ENCODE measurements around the gene IQGAP3.
"Not testable (repeated sequence)": the region's sequence is repeated elsewhere in the genome, so short reads cannot be mapped to it uniquely, and the experiment has no call there.

IQGAP3 gene, protein sequence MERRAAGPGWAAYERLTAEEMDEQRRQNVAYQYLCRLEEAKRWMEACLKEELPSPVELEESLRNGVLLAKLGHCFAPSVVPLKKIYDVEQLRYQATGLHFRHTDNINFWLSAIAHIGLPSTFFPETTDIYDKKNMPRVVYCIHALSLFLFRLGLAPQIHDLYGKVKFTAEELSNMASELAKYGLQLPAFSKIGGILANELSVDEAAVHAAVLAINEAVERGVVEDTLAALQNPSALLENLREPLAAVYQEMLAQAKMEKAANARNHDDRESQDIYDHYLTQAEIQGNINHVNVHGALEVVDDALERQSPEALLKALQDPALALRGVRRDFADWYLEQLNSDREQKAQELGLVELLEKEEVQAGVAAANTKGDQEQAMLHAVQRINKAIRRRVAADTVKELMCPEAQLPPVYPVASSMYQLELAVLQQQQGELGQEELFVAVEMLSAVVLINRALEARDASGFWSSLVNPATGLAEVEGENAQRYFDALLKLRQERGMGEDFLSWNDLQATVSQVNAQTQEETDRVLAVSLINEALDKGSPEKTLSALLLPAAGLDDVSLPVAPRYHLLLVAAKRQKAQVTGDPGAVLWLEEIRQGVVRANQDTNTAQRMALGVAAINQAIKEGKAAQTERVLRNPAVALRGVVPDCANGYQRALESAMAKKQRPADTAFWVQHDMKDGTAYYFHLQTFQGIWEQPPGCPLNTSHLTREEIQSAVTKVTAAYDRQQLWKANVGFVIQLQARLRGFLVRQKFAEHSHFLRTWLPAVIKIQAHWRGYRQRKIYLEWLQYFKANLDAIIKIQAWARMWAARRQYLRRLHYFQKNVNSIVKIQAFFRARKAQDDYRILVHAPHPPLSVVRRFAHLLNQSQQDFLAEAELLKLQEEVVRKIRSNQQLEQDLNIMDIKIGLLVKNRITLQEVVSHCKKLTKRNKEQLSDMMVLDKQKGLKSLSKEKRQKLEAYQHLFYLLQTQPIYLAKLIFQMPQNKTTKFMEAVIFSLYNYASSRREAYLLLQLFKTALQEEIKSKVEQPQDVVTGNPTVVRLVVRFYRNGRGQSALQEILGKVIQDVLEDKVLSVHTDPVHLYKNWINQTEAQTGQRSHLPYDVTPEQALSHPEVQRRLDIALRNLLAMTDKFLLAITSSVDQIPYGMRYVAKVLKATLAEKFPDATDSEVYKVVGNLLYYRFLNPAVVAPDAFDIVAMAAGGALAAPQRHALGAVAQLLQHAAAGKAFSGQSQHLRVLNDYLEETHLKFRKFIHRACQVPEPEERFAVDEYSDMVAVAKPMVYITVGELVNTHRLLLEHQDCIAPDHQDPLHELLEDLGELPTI (N-terminal part only)

DNA sequence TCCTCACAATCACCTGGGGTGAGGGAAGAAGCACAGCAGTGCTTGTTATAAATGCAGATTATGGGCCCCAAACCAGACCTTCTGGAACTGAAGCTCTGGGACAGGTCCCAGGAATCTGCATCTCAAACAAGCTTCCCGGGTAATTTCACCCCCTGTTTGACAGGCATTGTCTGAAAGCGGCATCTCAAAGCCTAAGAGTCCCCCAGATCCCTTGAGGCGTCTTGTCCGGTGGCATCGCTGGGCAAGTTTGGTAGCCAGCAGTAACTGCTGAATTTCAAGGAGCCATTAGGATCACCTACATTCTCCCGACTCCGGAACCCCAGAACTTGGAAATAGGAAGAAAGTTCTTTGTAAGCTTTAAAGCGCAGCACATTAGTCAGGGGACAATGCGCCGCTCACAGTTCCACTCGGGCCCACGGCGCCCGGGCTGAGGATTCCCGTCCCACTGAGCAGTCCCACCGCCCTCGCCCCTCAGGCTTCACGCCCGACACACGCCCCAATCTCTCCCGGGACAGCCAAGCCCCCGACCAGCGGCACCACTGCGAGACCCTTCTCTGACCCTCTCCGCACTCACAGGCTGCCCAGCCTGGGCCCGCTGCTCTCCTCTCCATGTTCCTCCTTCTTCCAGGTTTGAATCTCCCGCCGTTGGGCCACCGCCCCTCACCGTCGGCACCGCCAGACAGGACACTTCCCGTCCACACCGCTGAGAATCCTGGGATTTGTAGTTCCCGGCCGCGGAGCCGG is at the start of gene IQGAP3:
Gene IQGAP3 (minus strand): TSS at position 647 of the 744 bp plus-strand sequence. CDS start 36 bp downstream, at position 611.
- peak; percentile 71 for DNase-seq (ENCODE audit: low read depth)

DNA sequence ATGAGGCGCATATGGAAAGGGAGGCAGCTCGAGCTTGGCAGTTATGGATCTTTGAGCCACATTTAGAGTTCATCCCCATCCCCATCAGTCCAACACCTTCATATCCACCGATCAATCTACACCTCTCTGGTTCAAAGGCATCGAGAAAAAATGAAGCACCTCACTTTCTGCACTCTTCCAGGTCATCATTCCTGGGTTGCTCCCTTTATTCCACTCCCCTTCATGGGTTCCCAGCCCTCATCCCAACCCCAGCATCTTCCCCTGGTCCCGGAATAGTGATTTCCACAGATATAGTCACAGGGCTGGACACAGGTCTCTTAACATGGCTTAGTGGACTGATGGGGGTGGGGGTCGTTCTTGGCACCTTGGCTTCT is 47.2 kb upstream of the IQGAP3 start:
- DNase-seq (ENCODE audit: low read depth): no peak

- no peak for DNase-seq (ENCODE audit: low read depth)
Measured at GRCh38 chr1:156618853-156619581, 46.7 kb upstream of the IQGAP3 start, which contains the start of gene HAPLN2. Gene HAPLN2, plus strand, starts transcription at chr1:156619415. Its CDS starts 4,076 bp downstream, at chr1:156623491.

GRCh38 chr1:156616463-156616862 is 44.1 kb upstream of the IQGAP3 start:
- DNase-seq (ENCODE audit: low read depth): no peak

DNA sequence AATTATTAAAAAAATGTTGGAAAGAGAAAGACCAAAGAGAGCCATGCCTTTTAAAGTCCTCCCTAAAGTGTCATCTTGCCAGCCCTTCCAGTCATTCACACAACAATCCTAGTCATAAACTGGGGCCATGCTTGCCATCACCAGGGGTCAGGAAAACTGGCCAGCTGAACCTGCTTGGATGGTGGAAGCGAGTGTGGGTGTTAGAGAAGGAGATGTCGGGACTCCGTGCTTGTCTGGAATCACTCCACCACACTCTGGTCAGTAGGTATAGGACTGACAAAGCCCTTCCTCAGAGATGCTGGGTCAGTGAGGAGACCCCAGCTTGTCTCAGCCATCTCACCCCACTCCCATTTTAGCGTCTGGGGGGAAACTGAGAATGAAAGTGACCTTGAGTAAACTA is 43.6 kb upstream of the IQGAP3 start:
- DNase-seq (ENCODE audit: low read depth): no peak

DNA sequence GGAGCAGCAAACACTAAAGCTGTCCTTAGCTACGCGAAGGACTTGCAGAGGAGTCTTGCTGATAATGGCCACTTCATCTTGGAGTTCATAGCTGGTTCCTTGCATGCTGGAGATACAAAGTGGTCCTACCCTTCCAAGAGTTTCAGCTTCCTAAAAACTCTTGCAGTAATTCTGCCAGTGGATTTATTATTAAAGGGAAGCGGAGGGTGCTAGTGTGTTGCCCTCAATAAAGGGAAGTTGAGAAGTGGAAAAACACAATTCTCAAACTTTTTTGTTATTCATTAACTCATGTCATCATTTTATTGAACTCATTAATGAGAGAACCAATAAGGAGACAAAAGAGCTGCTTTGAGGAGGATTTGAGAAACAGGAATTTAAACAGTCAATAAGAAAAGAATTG is 40.3 kb upstream of the IQGAP3 start:
- no peak for DNase-seq (ENCODE audit: low read depth)

DNA sequence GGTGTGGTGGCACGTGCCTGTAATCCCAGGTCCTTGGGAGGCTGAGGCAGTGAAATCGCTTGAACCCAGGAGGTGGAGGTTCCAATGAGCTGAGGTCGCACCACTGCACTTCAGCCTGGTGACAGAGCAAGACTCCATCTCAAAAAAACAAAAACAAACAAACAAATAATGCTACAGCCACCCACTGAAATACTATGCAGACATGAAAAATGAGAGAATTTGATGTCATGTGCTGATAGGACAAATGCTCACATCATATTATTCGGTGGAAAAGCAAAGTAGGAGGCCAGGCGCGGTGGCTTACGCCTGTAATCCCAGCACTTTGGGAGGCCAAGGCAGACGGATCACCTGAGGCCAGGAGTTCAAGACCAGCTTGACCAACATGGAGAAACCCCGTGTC is 37.7 kb upstream of the IQGAP3 start:
- not testable (repeated sequence) for DNase-seq (ENCODE audit: low read depth)

DNA sequence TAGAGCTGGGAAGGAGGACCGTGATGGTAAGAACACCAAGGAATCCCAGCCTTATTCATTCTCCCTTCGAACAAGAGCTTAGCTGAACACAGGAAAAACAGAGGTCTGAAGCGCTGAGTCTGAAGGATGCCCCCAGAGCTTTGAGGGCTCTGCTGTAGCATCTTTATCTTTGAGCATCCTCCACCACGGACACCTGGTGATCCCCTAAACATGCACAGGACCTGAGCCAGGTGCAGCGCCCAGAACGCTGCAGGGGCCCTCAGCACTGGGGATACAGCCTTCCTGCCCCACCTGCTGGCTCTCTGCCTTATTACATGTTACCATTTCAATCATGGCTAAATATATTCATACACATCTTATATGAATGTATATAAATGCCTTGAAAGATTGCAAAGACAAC is 36.6 kb upstream of the IQGAP3 start:
- peak; percentile 44 for DNase-seq (ENCODE audit: low read depth)

GRCh38 chr1:156608036-156608674 is 35.8 kb upstream of the IQGAP3 start:
- peak; percentile 48 for DNase-seq (ENCODE audit: low read depth)

DNA sequence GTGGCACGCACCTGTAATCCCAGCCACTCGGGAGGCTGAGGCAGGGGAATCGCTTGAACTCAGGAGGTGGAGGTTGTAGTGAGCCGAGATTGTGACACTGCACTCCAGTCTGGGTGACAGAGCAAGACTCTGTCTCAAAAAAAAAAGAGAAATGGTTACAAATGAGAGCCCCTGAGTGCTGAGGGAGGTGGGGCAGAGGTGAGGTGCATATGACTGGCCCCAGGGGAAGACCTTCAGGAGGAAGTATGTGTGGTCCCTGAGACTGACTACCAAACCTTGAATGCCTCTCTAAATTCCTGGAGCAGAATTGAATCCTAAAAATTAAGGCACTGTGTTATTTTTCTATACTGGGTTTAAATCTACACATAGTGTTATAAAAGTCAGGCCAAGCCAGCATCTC is 35.0 kb upstream of the IQGAP3 start:
- DNase-seq (ENCODE audit: low read depth): not testable (repeated sequence)

DNA sequence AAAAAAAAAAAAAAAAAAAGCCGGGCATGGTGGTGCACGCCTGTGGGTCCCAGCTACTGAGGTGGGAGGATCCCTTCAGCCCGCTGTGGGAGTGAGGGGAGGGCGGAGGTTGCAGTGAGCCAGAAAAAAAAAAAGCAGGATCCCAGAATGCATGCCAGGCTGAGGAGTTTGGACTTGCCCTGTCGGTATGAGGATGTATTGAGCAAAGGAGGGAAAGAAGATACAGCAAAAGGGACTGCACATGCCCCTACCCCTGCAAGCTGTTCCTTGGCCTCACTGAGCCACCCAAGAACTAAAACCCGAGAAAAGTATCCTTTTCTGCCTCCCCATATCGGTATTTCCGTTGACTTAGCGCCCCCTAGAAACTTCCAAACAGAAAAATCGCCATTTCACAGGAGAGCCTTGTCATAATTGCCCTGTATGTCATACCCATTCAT is 30.2 kb upstream of the IQGAP3 start:
- DNase-seq (ENCODE audit: low read depth): no peak

DNA sequence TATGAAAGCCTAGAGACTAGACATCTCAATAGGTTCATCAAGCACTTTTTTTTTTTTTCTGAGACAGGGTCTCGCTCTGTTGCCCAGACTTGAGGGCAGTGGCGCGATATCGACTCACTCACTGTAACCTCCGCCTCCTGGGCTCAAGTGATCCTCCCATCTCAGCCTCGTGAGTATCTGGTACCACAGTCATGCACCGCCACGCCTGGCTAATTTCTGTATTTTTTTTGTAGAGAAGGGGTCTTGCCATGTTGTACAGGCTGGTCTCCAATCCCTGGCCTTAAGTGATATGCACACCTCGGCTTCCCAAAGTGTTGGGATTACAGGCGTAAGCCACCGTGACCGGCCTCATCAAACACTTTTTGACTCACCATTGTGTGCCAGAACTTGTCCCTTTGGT is 29.5 kb upstream of the IQGAP3 start:
- no peak for DNase-seq (ENCODE audit: low read depth)

- peak; percentile 66 for DNase-seq (ENCODE audit: low read depth)
Measured at GRCh38 chr1:156601122-156601830, 28.9 kb upstream of the IQGAP3 start, which contains the start of gene GPATCH4. Gene GPATCH4, minus strand, starts transcription at chr1:156601479.

DNA sequence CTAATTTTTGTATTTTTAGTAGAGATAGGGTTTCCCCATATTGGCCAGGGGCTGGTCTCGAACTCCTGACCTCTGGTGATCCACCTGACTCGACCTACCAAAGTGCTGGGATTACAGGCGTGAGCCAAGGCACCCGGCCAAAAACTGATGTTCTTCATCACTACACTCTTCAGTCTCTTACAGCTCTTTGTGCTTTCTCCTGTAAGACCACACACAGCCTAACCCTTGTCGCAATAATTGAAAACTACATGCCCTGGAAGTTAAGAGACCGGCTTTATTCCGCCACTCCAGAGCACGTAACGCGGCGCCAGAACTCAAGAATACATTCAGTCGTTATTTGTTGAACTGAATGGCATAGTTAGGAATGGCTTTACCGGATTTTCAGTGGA is 28.4 kb upstream of the IQGAP3 start:
- no peak for DNase-seq (ENCODE audit: low read depth)

GRCh38 chr1:156599811-156600210 is 27.4 kb upstream of the IQGAP3 start:
- no peak for DNase-seq (ENCODE audit: low read depth)

GRCh38 chr1:156598731-156599432 is 26.5 kb upstream of the IQGAP3 start:
- DNase-seq (ENCODE audit: low read depth): no peak

DNA sequence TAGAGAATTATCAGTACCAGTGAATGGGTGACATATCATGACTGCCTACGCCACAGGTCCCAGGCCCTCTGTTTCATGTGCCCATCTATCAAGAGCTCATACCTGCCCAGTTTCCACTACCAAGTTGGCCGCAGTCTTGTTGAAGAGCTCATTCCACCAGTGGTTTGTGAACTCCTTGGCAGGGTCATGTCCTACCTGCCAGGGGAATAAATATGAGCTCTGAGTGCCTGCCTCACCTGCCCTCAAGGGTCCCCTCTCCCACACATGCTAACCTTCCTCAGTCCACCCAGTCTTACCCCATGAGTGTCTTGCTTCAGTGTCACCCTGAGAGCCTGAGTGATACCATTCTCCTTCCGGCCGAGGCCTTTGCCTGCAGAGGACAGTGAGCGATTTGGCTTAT is 25.8 kb upstream of the IQGAP3 start:
- no peak for DNase-seq (ENCODE audit: low read depth)

- DNase-seq (ENCODE audit: low read depth): no peak
Measured at GRCh38 chr1:156596426-156596825, 24.1 kb upstream of the IQGAP3 start.

GRCh38 chr1:156595016-156595415 is 22.7 kb upstream of the IQGAP3 start:
- no peak for DNase-seq (ENCODE audit: low read depth)

All from activated T-cell treated with anti-CD3 and anti-CD28 coated beads for 48 hours (primary cell).